Measurements from ENCODE around the gene PLEKHH2. TPM values are rescaled to one million over a fixed set of nuclear protein-coding genes. Genes with fewer than 3 reads are reported as not detected.
"Not testable (repeated sequence)": the region's sequence is repeated elsewhere in the genome, so short reads cannot be mapped to it uniquely, and the experiment has no call there.

PLEKHH2 gene
- total and polyA plus RNA-seq, 4 donors: 2.5 to 311 (median 18.3) TPM

DNA sequence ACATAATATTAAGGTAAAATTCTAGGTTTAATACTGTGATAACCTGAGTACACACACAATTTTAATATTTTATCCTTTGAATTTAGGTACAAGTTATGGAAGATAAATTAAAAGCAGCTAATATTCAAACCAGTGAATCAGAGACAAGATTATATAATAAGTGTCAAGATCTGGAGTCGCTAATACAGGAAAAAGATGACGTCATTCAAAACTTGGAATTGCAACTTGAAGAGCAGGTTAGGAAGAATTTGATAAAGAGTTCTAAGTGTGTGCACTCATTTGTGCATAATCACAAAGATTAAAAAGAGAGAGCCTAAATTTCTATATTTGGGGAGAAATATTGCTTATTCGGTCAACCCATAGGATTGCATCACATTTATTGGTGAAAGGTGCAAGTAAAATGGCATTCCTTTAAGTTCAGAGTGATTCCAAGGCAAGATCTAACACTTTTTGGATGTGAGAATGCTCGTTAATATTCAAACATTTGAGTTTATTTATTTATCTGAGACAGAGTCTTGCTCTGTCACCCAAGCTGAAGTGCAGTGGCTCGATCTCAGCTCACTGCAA lies 55.5 kb downstream of the PLEKHH2 start:
- no peak for DNase-seq
- whole genome bisulfite sequencing, 2 donors: 72 to 86% methylated on average over 5 of the region's 5 CpGs
- no peak for ATAC-seq (ENCODE audit: insufficient read depth, low FRiP score)
- Histone ChIP-seq H3K9me3 (ENCODE audit: control insufficient read depth in 4 of 4, insufficient read depth in 3 of 4, low read length in 3 of 4) (no peaks in the 10 kb centered on the region), H3K9ac (ENCODE audit: insufficient read depth in 1 of 2, low read length in 2 of 2) (no peak overlapping the region), H3K27me3 (ENCODE audit: control insufficient read depth in 3 of 3, insufficient read depth in 3 of 3, low read length in 2 of 3) (no peaks in the 10 kb centered on the region), H3K4me3 (no peak overlapping the region), H3K4me1 (ENCODE audit: control insufficient read depth in 5 of 5, insufficient read depth in 5 of 5, low read length in 5 of 5) (no peaks in the 10 kb centered on the region), H3K36me3 (ENCODE audit: control insufficient read depth in 4 of 4, insufficient read depth in 4 of 4, low read length in 4 of 4) (peaks cover 0 to 39% (median 19%) of the 10 kb centered on the region in 4 donors), H3K27ac (ENCODE audit: low read depth in 1 of 2, low read length in 1 of 2) (no peak overlapping the region)
- TF ChIP-seq, protein P1, sequence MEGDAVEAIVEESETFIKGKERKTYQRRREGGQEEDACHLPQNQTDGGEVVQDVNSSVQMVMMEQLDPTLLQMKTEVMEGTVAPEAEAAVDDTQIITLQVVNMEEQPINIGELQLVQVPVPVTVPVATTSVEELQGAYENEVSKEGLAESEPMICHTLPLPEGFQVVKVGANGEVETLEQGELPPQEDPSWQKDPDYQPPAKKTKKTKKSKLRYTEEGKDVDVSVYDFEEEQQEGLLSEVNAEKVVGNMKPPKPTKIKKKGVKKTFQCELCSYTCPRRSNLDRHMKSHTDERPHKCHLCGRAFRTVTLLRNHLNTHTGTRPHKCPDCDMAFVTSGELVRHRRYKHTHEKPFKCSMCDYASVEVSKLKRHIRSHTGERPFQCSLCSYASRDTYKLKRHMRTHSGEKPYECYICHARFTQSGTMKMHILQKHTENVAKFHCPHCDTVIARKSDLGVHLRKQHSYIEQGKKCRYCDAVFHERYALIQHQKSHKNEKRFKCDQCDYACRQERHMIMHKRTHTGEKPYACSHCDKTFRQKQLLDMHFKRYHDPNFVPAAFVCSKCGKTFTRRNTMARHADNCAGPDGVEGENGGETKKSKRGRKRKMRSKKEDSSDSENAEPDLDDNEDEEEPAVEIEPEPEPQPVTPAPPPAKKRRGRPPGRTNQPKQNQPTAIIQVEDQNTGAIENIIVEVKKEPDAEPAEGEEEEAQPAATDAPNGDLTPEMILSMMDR (IDR thresholded peaks at IDR 0.05; ENCODE audit: control extremely low read depth, extremely low read depth): no peak

DNA sequence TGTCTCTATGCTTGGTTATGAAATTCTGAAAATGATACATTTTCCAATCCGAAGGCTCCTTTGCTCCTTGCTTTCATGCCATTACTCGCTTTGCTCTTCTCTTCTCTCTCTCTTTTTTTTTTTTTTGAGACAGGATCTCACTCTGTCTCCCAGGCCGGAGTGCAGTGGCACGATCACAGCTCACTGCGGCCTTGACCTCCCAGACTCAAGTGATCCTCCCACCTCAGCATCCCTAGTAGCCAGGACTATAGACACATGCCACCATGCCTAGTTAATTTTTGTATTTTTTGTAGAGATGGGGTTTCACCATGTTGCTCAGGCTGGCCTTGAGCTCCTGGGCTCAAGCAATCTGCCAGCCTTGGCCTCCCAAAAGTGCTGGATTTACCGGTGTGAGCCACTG lies 61.1 kb downstream of the PLEKHH2 start:
- peaks cover 0 to 41% (median 19%) of the 10 kb centered on the region in 4 donors for H3K36me3 ChIP-seq (ENCODE audit: control insufficient read depth in 4 of 4, insufficient read depth in 4 of 4, low read length in 4 of 4)
- not testable (repeated sequence) for H3K27ac ChIP-seq (ENCODE audit: low read depth in 1 of 2, low read length in 1 of 2); H3K9ac ChIP-seq (ENCODE audit: insufficient read depth in 1 of 2, low read length in 2 of 2); DNase-seq; H3K4me3 ChIP-seq; H3K27me3 ChIP-seq (ENCODE audit: control insufficient read depth in 3 of 3, insufficient read depth in 3 of 3, low read length in 2 of 3); H3K4me1 ChIP-seq (ENCODE audit: control insufficient read depth in 5 of 5, insufficient read depth in 5 of 5, low read length in 5 of 5); ATAC-seq (ENCODE audit: insufficient read depth, low FRiP score); H3K9me3 ChIP-seq (ENCODE audit: control insufficient read depth in 4 of 4, insufficient read depth in 3 of 4, low read length in 3 of 4)
- 81 to 85% methylated on average over 6 of the region's 6 CpGs for WGBS, 2 donors

DNA sequence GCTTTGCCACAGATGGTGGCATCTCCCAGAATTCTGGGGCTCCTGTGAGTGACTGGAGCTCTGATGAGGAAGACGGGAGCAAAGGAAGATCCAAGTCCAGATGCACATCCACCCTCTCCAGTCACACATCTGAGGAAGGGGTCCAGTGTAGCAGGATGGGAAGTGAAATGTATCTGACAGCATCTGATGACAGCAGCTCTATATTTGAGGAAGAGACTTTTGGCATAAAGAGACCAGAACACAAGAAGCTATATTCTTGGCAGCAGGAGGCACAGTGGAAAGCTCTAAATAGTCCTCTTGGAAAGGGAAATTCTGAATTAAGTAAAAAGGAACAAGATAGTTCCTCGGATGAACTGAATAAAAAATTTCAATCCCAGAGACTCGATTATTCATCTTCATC lies 62.7 kb downstream of the PLEKHH2 start:
- TF ChIP-seq, protein P1 (IDR thresholded peaks at IDR 0.05; ENCODE audit: control extremely low read depth, extremely low read depth): no peak
- H3K9me3 ChIP-seq (ENCODE audit: control insufficient read depth in 4 of 4, insufficient read depth in 3 of 4, low read length in 3 of 4): peaks cover 0 to 1% (median 0%) of the 10 kb centered on the region in 4 donors
- no peaks in the 10 kb centered on the region for H3K27me3 ChIP-seq (ENCODE audit: control insufficient read depth in 3 of 3, insufficient read depth in 3 of 3, low read length in 2 of 3)
- H3K9ac ChIP-seq (ENCODE audit: insufficient read depth in 1 of 2, low read length in 2 of 2): no peak overlapping the region
- no peak overlapping the region for H3K4me3 ChIP-seq
- 75 to 83% methylated on average over 3 of the region's 3 CpGs for WGBS, 2 donors
- no peaks in the 10 kb centered on the region for H3K4me1 ChIP-seq (ENCODE audit: control insufficient read depth in 5 of 5, insufficient read depth in 5 of 5, low read length in 5 of 5)
- DNase-seq: no peak
- H3K36me3 ChIP-seq (ENCODE audit: control insufficient read depth in 4 of 4, insufficient read depth in 4 of 4, low read length in 4 of 4): peaks cover 0 to 48% (median 21%) of the 10 kb centered on the region in 4 donors
- no peak overlapping the region for H3K27ac ChIP-seq (ENCODE audit: low read depth in 1 of 2, low read length in 1 of 2)
- ATAC-seq (ENCODE audit: insufficient read depth, low FRiP score): no peak

DNA sequence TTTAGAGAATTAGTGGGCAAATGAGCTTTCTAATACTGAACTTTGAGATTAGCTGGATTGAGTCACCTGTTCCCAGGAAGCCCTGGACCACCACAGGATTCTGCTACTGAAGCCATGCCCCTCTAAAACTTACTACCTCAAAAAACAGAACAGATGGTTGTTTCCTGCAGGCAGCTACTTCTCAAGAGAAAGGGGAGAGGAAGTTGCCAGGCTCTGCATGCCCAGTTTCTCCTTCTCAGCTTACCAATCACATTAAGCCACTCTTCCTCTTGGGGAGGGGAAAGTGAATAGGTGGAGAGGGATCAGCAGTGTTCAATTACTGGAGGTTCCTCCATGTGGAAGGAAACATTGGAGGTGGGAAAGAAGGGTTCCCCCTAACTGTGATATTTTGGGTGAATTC lies 64.1 kb downstream of the PLEKHH2 start:
- ATAC-seq (ENCODE audit: insufficient read depth, low FRiP score) (no peak), DNase-seq (no peak)
- Histone ChIP-seq H3K9ac (ENCODE audit: insufficient read depth in 1 of 2, low read length in 2 of 2) (no peak overlapping the region), H3K36me3 (ENCODE audit: control insufficient read depth in 4 of 4, insufficient read depth in 4 of 4, low read length in 4 of 4) (peaks cover 0 to 48% (median 20%) of the 10 kb centered on the region in 4 donors), H3K27me3 (ENCODE audit: control insufficient read depth in 3 of 3, insufficient read depth in 3 of 3, low read length in 2 of 3) (no peaks in the 10 kb centered on the region), H3K27ac (ENCODE audit: low read depth in 1 of 2, low read length in 1 of 2) (no peak overlapping the region), H3K9me3 (ENCODE audit: control insufficient read depth in 4 of 4, insufficient read depth in 3 of 4, low read length in 3 of 4) (peaks cover 0 to 1% (median 0%) of the 10 kb centered on the region in 4 donors), H3K4me3 (no peak overlapping the region), H3K4me1 (ENCODE audit: control insufficient read depth in 5 of 5, insufficient read depth in 5 of 5, low read length in 5 of 5) (no peaks in the 10 kb centered on the region)
- TF ChIP-seq, protein P1 (IDR thresholded peaks at IDR 0.05; ENCODE audit: control extremely low read depth, extremely low read depth): no peak

Measured in lung (tissue), 12 donors.